Fibroblast of lung (primary cell): ENCODE results near the gene DIAPH3. TPM values are rescaled to one million over a fixed set of nuclear protein-coding genes. Genes with fewer than 3 reads are reported as not detected.

Source experiments
- DNase-seq, 2 donors: peaks; one replicate each; pipeline versions ENCODE4 v3.0.0 to v3.0.0-alpha.2; 2010; ENCODE audit warnings: low read depth in 2 of 2
- H2AFZ ChIP-seq: 2 replicates; pipeline ENCODE4 v1.5.1; 2012; ENCODE audit warnings: low read length, control low read depth, inconsistent platforms
- H3K27ac ChIP-seq: 2 replicates; pipeline ENCODE4 v1.5.1; 2011; ENCODE audit warnings: low read length, control low read depth; ENCODE audit not compliant: insufficient read depth
- H3K27me3 ChIP-seq: 2 replicates; pipeline ENCODE4 v1.5.1; 2011; ENCODE audit warnings: mild to moderate bottlenecking, low read length; ENCODE audit not compliant: control insufficient read depth, insufficient read depth
- H3K36me3 ChIP-seq: 2 replicates; pipeline ENCODE4 v1.5.1; 2011; ENCODE audit warnings: low read length; ENCODE audit not compliant: control insufficient read depth, insufficient read depth
- H3K4me1 ChIP-seq: 2 replicates; pipeline ENCODE4 v1.5.1; 2011; ENCODE audit warnings: low read length; ENCODE audit not compliant: control insufficient read depth, insufficient read depth; ENCODE audit errors: extremely low read depth
- H3K4me2 ChIP-seq: 2 replicates; pipeline ENCODE4 v1.5.1; 2011; ENCODE audit warnings: low read length, control low read depth; ENCODE audit not compliant: insufficient read depth; ENCODE audit errors: extremely low read depth
- H3K4me3 ChIP-seq, 4 experiments: fragments of 200-600 bp in 1 of 4; sonication (generic) in 1 of 4; replicated peaks in 1 of 4; 2 replicates each; pipeline ENCODE4 v1.5.1; 2011 to 2016; ENCODE audit warnings: low read length in 4 of 4, low read depth in 3 of 4, mild to moderate bottlenecking in 3 of 4, control low read depth in 2 of 4, inconsistent platforms in 1 of 4, mixed read lengths in 1 of 4; ENCODE audit not compliant: insufficient read depth in 1 of 4; ENCODE audit errors: control extremely low read depth in 1 of 4
- H3K79me2 ChIP-seq: 2 replicates; pipeline ENCODE4 v1.5.1; 2012; ENCODE audit warnings: mild to moderate bottlenecking, low read length, inconsistent platforms; ENCODE audit not compliant: control insufficient read depth, insufficient read depth
- H3K9ac ChIP-seq: 2 replicates; pipeline ENCODE4 v1.5.1; 2011; ENCODE audit warnings: mild to moderate bottlenecking, low read length, control low read depth; ENCODE audit not compliant: insufficient read depth
- H3K9me3 ChIP-seq: 2 replicates; pipeline ENCODE4 v1.5.1; 2012; ENCODE audit warnings: low read depth, low read length; ENCODE audit not compliant: control insufficient read depth, insufficient read depth
- H4K20me1 ChIP-seq: 2 replicates; pipeline ENCODE4 v1.5.1; 2011; ENCODE audit warnings: low read length; ENCODE audit not compliant: control insufficient read depth, insufficient read depth; ENCODE audit errors: extremely low read depth
- CTCF ChIP-seq, 2 donors: IDR thresholded peaks in 1 of 2; conservative IDR thresholded peaks in 1 of 2; 1 replicate in 1 of 2; 2 replicates in 1 of 2; pipeline ENCODE4 v1.5.1; 2011 to 2012; ENCODE audit warnings: low read length in 2 of 2, control low read depth in 1 of 2, inconsistent platforms in 1 of 2, low read depth in 1 of 2, mild to moderate bottlenecking in 1 of 2
- EZH2 ChIP-seq: IDR thresholded peaks from 2 replicates; pipeline ENCODE4 v1.5.1; 2012; ENCODE audit warnings: low read length, control low read depth, mild to moderate bottlenecking; ENCODE audit errors: missing control alignments
- polyA plus RNA-seq, 2 donors: library from polyadenylated mRNA; depleted of rRNA in 1 of 2; stranded (reverse) in 1 of 2; unstranded in 1 of 2; fragments of >200 nt; gene quantifications; 2 replicates each; pipeline ENCODE4 v1.2.1, GENCODE V29; 2011 to 2012; ENCODE audit warnings: missing spikeins in 1 of 2
- total RNA-seq: library from RNA; depleted of rRNA; stranded (reverse); fragments of >200 nt; gene quantifications from 2 replicates; pipeline ENCODE4 v1.2.1, GENCODE V29; 2014

Gene DIAPH3
- total and polyA plus RNA-seq, 2 donors (not counting 1 experiment from before 2014, with no cell fraction given): 5.9 to 10.9 TPM

- TF ChIP-seq CTCF (conservative IDR thresholded peaks at IDR 0.05 in 1 of 2, IDR thresholded peaks at IDR 0.05 in 1 of 2; ENCODE audit: low read depth in 1 of 2, low read length in 2 of 2) (no peak), EZH2 (no peak)
- no peak overlapping the region for H3K4me3 ChIP-seq
- DNase-seq: no peak
- peaks cover 8% of the 10 kb centered on the region for H3K4me1 ChIP-seq
- H3K36me3 ChIP-seq: no peaks in the 10 kb centered on the region
- H3K27me3 ChIP-seq: no peaks in the 10 kb centered on the region
- H3K4me2 ChIP-seq: no peak overlapping the region
- no peak overlapping the region for H3K27ac ChIP-seq
- no peak overlapping the region for H2AFZ ChIP-seq
- H3K9ac ChIP-seq: no peak overlapping the region
- no peaks in the 10 kb centered on the region for H4K20me1 ChIP-seq
- H3K79me2 ChIP-seq: no peaks in the 10 kb centered on the region
- no peaks in the 10 kb centered on the region for H3K9me3 ChIP-seq
These were observed 416.2 kb downstream of the DIAPH3 start for GRCh38 chr13:59747529-59747928.

- Histone ChIP-seq H3K4me3 (no peak overlapping the region), H3K4me2 (peak overlapping the region; percentile 40), H3K4me1 (peaks cover 8% of the 10 kb centered on the region), H3K9ac (no peak overlapping the region), H2AFZ (no peak overlapping the region), H3K27ac (peak overlapping the region; percentile 40), H4K20me1 (no peaks in the 10 kb centered on the region), H3K27me3 (no peaks in the 10 kb centered on the region), H3K9me3 (no peaks in the 10 kb centered on the region), H3K79me2 (no peaks in the 10 kb centered on the region), H3K36me3 (no peaks in the 10 kb centered on the region)
- TF ChIP-seq EZH2 (no peak), CTCF (conservative IDR thresholded peaks at IDR 0.05 in 1 of 2, IDR thresholded peaks at IDR 0.05 in 1 of 2; ENCODE audit: low read depth in 1 of 2, low read length in 2 of 2) (no peak)
- DNase-seq: peak; percentile 18 to 84
These were observed 417.3 kb downstream of the DIAPH3 start for GRCh38 chr13:59746291-59746962.

- Histone ChIP-seq H3K27me3 (no peaks in the 10 kb centered on the region), H3K27ac (no peak overlapping the region), H3K79me2 (no peaks in the 10 kb centered on the region), H3K4me3 (no peak overlapping the region), H3K4me2 (no peak overlapping the region), H3K9ac (no peak overlapping the region), H3K36me3 (no peaks in the 10 kb centered on the region), H3K9me3 (no peaks in the 10 kb centered on the region), H4K20me1 (no peaks in the 10 kb centered on the region), H3K4me1 (peaks cover 8% of the 10 kb centered on the region), H2AFZ (no peak overlapping the region)
- TF ChIP-seq CTCF (conservative IDR thresholded peaks at IDR 0.05 in 1 of 2, IDR thresholded peaks at IDR 0.05 in 1 of 2; ENCODE audit: low read depth in 1 of 2, low read length in 2 of 2) (no peak), EZH2 (no peak)
- peak; percentile 56 to 57 for DNase-seq
These were observed 418.3 kb downstream of the DIAPH3 start for GRCh38 chr13:59745392-59745788.
